Stimulated activated CD4-positive, alpha-beta T cell treated with anti-CD3 and anti-CD28 coated beads, Interleukin-1b, Interleukin-23, amount 100 ng/mL, for 4 hours (primary cell): Measurements from ENCODE around the gene COX19.

Experiments used
- DNase-seq, 2 donors: peaks; one replicate each; pipeline ENCODE4 v3.0.0-alpha.2; 2020; ENCODE audit warnings: low read depth in 2 of 2

The COX19 gene

GRCh38 chr7:991729-992656 lies 16.6 kb upstream of the COX19 start:
- DNase-seq = no peak

GRCh38 chr7:990933-991728 lies 15.8 kb upstream of the COX19 start:
- no peak for DNase-seq

- no peak for DNase-seq
These were observed 15.1 kb upstream of the COX19 start for GRCh38 chr7:990352-990932.

- DNase-seq = no peak
These were observed 13.7 kb upstream of the COX19 start for GRCh38 chr7:988963-989529.

- no peak for DNase-seq
These were observed 13.1 kb upstream of the COX19 start for GRCh38 chr7:988426-988911.

- no peak for DNase-seq
These were observed 12.6 kb upstream of the COX19 start for GRCh38 chr7:987909-988308.

GRCh38 chr7:986766-987751 lies 11.7 kb upstream of the COX19 start:
- no peak for DNase-seq

GRCh38 chr7:985915-986741 lies 10.8 kb upstream of the COX19 start:
- DNase-seq = no peak

GRCh38 chr7:985127-985416 lies 9.7 kb upstream of the COX19 start:
- DNase-seq = no peak

- no peak for DNase-seq
These were observed 9.2 kb upstream of the COX19 start for GRCh38 chr7:984361-985126.

GRCh38 chr7:983616-984071 lies 8.3 kb upstream of the COX19 start:
- DNase-seq = no peak

- DNase-seq = no peak
These were observed 7.8 kb upstream of the COX19 start, which contains the start of gene CYP2W1 for GRCh38 chr7:983004-983615. TSS of gene CYP2W1 (plus strand) at chr7:983181. CDS start at chr7:983212, 31 bp downstream.

GRCh38 chr7:982511-983003 lies 7.2 kb upstream of the COX19 start:
- DNase-seq = no peak

GRCh38 chr7:981793-982510 lies 6.6 kb upstream of the COX19 start:
- DNase-seq = no peak

GRCh38 chr7:979886-980571 lies 4.7 kb upstream of the COX19 start:
- DNase-seq = no peak

- DNase-seq = no peak
These were observed 3.8 kb upstream of the COX19 start for GRCh38 chr7:979151-979550.

GRCh38 chr7:978416-979091 lies 3.2 kb upstream of the COX19 start:
- DNase-seq = no peak
